ENCODE measurements around the gene TECPR2. TPM values are rescaled to one million over a fixed set of nuclear protein-coding genes. Genes with fewer than 3 reads are reported as not detected.

The TECPR2 gene
- total and polyA plus RNA-seq, 10 donors = 1.1 to 46.6 (median 26.7) TPM

GRCh38 chr14:102359341-102359740 is 3.4 kb upstream of the TECPR2 start:
- H3K4me3 ChIP-seq = no peak overlapping the region
- no peak for DNase-seq
- no peaks in the 10 kb centered on the region for H3K27me3 ChIP-seq (replicated peaks in 1 of 7)
- H3K27ac ChIP-seq = no peak overlapping the region
- no peaks in the 10 kb centered on the region for H3K9me3 ChIP-seq
- intact Hi-C loops (cut with DNase I; ENCODE audit: low total_unique reads) = no loop called here
- peaks cover 0 to 60% (median 44%) of the 10 kb centered on the region in 6 donors for H3K36me3 ChIP-seq
- peaks cover 19 to 32% (median 28%) of the 10 kb centered on the region in 6 donors for H3K4me1 ChIP-seq
- 92 to 100% (median 96%) methylated on average over 2 of the region's 2 CpGs for WGBS, 5 donors
- no peak for TF ChIP-seq POLR2A (IDR thresholded peaks at IDR 0.05)
- TF ChIP-seq POLR2AphosphoS5 (IDR thresholded peaks at IDR 0.05) = no peak
- no peak for TF ChIP-seq CTCF (IDR thresholded peaks at IDR 0.05 in 8 of 11, conservative IDR thresholded peaks at IDR 0.05 in 3 of 11)

GRCh38 chr14:102360388-102360787 is 2.4 kb upstream of the TECPR2 start:
- no peak overlapping the region for H3K4me3 ChIP-seq
- DNase-seq = no peak
- no peak overlapping the region for H3K27ac ChIP-seq
- H3K36me3 ChIP-seq = peaks cover 0 to 49% (median 34%) of the 10 kb centered on the region in 6 donors
- peaks cover 19 to 38% (median 33%) of the 10 kb centered on the region in 6 donors for H3K4me1 ChIP-seq
- WGBS, 5 donors = 94 to 98% (median 97%) methylated on average over 3 of the region's 3 CpGs
- intact Hi-C loops (cut with DNase I; ENCODE audit: low total_unique reads) = no loop called here
- no peaks in the 10 kb centered on the region for H3K27me3 ChIP-seq (replicated peaks in 1 of 7)
- no peaks in the 10 kb centered on the region for H3K9me3 ChIP-seq
- TF ChIP-seq POLR2A (IDR thresholded peaks at IDR 0.05) (no peak), POLR2AphosphoS5 (IDR thresholded peaks at IDR 0.05) (no peak), CTCF (IDR thresholded peaks at IDR 0.05 in 8 of 11, conservative IDR thresholded peaks at IDR 0.05 in 3 of 11) (no peak)

- 17 to 26% (median 24%) methylated on average over 4 of the region's 4 CpGs for WGBS, 5 donors
- H3K27me3 ChIP-seq (replicated peaks in 1 of 7) = no peaks in the 10 kb centered on the region
- TF ChIP-seq POLR2AphosphoS5 (IDR thresholded peaks at IDR 0.05) (no peak), CTCF (IDR thresholded peaks at IDR 0.05 in 8 of 11, conservative IDR thresholded peaks at IDR 0.05 in 3 of 11) (no peak), POLR2A (IDR thresholded peaks at IDR 0.05) (no peak)
- peak overlapping the region; percentile 87 to 99 (median 93) for H3K27ac ChIP-seq
- H3K36me3 ChIP-seq = peaks cover 0 to 33% (median 19%) of the 10 kb centered on the region in 6 donors
- H3K4me3 ChIP-seq = peak overlapping the region; percentile 63 to 94 (median 90)
- peaks cover 19 to 41% (median 33%) of the 10 kb centered on the region in 6 donors for H3K4me1 ChIP-seq
- H3K9me3 ChIP-seq = no peaks in the 10 kb centered on the region
- intact Hi-C loops (cut with DNase I; ENCODE audit: low total_unique reads) = no loop called here
- DNase-seq = no peak
These were observed 657 bp upstream of the TECPR2 start for GRCh38 chr14:102362084-102362483.

DNA sequence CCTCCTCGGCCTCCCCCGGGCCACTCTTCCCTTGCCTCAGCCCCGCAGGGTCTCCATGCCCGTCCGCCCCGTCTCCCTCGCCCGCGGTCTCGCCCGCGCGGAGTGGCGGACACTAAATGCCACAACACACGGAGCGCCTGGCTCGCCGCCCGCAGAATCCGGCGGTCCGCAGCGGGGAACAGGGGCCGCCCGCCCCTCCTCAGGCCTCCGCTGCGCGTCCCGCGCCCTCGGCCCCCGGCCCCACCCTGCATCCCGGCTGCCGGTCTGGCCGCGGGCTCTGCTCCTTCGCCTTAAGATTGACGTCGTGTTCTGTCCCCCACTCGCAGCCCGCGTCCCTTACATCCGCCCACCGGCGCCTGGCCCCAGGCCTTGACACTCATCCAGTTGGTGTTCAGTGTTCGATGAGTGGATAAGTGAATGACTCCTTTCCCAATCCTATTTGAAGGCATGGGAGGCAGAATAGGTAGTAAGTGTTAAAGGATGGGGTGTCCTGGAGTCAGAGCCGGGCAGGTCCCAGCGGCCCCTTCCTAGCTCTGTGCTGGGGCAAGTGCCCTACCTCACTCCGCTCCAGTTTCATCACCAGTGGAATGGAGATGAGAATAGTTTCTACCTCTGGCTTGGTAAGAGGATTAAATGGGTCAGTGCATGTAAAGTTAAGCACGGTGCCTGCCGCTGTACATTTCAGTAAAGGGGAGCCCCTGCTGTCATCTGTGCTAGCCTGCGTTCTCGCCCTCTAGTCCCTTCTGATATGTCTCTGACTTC is 622 bp downstream of the TECPR2 start:
- no peak for DNase-seq
- WGBS, 5 donors = 4 to 13% (median 6%) methylated on average over 18 to 53 of the region's 53 CpGs
- Histone ChIP-seq H3K4me3 (peak overlapping the region; percentile 63 to 94 (median 90)), H3K4me1 (peaks cover 19 to 51% (median 35%) of the 10 kb centered on the region in 6 donors), H3K27ac (peak overlapping the region; percentile 87 to 99 (median 93)), H3K27me3 (replicated peaks in 1 of 7) (no peaks in the 10 kb centered on the region), H3K36me3 (peaks cover 0 to 20% (median 8%) of the 10 kb centered on the region in 6 donors), H3K9me3 (no peaks in the 10 kb centered on the region)
- intact Hi-C loops (cut with DNase I; ENCODE audit: low total_unique reads) = no loop called here
- TF ChIP-seq POLR2A (IDR thresholded peaks at IDR 0.05) = no peak
- TF ChIP-seq POLR2AphosphoS5 (IDR thresholded peaks at IDR 0.05) = no peak
- TF ChIP-seq CTCF (IDR thresholded peaks at IDR 0.05 in 8 of 11, conservative IDR thresholded peaks at IDR 0.05 in 3 of 11) = no peak

Measured in spleen (tissue), 11 donors.